ENCODE measurements around the gene UCN2.

Gene UCN2

DNA sequence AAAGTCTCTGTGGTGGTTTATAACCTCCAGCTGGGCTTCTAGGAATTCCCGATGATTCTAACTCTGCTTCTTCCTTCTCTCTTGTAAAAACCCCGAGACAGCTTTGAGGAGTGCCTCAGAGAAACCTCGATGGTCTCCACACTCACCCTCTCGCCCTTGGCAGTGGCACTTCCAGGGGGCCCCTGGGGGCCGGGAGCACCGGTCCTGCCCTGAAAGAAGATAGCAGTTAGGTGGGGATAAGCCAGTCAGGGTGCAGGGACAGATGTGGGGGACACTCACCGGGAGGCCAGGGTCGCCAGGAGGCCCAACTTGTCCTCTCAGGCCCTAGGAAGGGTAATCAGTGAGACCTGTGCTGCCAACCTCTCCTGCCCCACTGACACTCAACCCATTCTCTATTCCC is 21.8 kb upstream of the UCN2 start:
- no peak overlapping the region for H3K4me3 ChIP-seq (ENCODE audit: low read length)
- no peak for DNase-seq (ENCODE audit: low read depth)
- H3K4me1 ChIP-seq (ENCODE audit: control insufficient read depth, insufficient read depth, low read length): no peaks in the 10 kb centered on the region
- H3K27me3 ChIP-seq (replicated peaks; ENCODE audit: control insufficient read depth, insufficient read depth, low read length): no peaks in the 10 kb centered on the region
- peaks cover 6% of the 10 kb centered on the region for H3K36me3 ChIP-seq (ENCODE audit: control insufficient read depth, insufficient read depth, low read length, severe bottlenecking)
- no peaks in the 10 kb centered on the region for H3K9me3 ChIP-seq (ENCODE audit: control insufficient read depth, low read length)
- H3K9ac ChIP-seq (ENCODE audit: low read length): no peak overlapping the region

DNA sequence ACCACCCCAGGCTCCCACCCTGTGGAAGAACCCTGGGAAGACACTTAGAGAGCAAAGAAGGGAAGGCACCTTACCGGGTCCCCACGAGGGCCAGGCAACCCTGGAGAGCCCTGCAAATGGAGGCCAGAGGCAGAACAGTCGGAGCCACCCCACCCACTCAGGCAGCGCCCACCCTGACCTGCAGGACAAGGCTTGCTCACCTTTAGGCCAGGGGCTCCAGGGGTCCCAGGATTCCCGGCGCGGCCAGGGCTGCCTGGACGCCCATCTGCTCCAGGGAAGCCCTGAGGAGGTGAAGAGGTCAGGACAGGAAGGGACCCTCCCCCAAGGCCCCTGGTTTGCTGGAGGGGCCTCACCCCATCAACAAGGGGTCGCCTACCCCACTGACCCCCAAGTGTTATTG is 21.3 kb upstream of the UCN2 start:
- no peak overlapping the region for H3K4me3 ChIP-seq (ENCODE audit: low read length)
- no peaks in the 10 kb centered on the region for H3K9me3 ChIP-seq (ENCODE audit: control insufficient read depth, low read length)

DNA sequence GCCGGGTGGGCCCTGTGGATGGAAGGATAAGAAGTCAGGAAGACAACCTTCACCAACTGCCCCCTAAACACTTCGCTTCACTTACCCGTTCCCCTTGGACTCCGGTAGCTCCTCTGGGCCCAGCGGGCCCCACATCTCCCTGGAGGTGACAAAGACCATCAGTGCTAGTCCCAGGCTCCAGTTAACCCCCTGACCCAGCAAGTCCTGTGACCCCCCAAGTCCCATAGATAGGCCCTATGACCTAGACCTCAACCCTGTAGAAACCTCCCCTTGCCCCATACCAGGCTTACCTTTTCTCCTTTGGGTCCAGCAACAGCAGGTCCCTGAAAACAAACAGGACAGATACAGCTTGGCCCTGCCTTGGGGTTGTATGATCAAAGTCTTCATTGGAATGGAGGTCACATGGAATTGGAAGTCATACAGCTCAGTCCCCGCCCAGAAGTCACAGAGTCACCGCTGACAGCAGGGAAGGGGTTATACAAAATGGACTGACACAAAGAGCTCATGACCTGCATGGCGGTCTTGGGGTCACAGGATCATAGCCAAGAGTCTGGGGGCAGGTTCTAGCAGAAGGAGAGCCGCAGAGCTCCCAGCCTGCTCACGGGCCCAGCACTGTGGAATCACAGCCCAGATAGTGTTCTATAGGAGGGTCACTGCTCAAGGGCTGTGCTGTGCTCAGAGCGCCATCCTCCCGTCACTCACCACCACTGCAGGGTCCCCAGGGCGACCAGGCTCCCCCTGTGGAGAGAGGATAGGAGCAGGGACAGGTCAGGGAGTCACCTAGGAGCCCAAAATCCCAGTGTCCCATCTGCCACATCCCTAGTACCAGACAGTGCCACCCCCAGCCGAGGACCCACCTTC is 18.3 kb upstream of the UCN2 start:
- DNase-seq (ENCODE audit: low read depth): no peak
- H3K4me1 ChIP-seq (ENCODE audit: control insufficient read depth, insufficient read depth, low read length): no peaks in the 10 kb centered on the region
- no peak overlapping the region for H3K4me3 ChIP-seq (ENCODE audit: low read length)
- H3K9ac ChIP-seq (ENCODE audit: low read length): no peak overlapping the region
- H3K9me3 ChIP-seq (ENCODE audit: control insufficient read depth, low read length): no peaks in the 10 kb centered on the region
- peaks cover 6% of the 10 kb centered on the region for H3K36me3 ChIP-seq (ENCODE audit: control insufficient read depth, insufficient read depth, low read length, severe bottlenecking)
- no peaks in the 10 kb centered on the region for H3K27me3 ChIP-seq (replicated peaks; ENCODE audit: control insufficient read depth, insufficient read depth, low read length)

More for the DNA sequence above, 21.3 kb upstream of the UCN2 start:
- DNase-seq (ENCODE audit: low read depth): no peak
- no peaks in the 10 kb centered on the region for H3K27me3 ChIP-seq (replicated peaks; ENCODE audit: control insufficient read depth, insufficient read depth, low read length)
- H3K4me1 ChIP-seq (ENCODE audit: control insufficient read depth, insufficient read depth, low read length): no peaks in the 10 kb centered on the region
- H3K9ac ChIP-seq (ENCODE audit: low read length): no peak overlapping the region
- peaks cover 6% of the 10 kb centered on the region for H3K36me3 ChIP-seq (ENCODE audit: control insufficient read depth, insufficient read depth, low read length, severe bottlenecking)

- no peaks in the 10 kb centered on the region for H3K27me3 ChIP-seq (replicated peaks; ENCODE audit: control insufficient read depth, insufficient read depth, low read length)
Observed at GRCh38 chr3:48576647-48577046, 13.1 kb upstream of the UCN2 start.

DNA sequence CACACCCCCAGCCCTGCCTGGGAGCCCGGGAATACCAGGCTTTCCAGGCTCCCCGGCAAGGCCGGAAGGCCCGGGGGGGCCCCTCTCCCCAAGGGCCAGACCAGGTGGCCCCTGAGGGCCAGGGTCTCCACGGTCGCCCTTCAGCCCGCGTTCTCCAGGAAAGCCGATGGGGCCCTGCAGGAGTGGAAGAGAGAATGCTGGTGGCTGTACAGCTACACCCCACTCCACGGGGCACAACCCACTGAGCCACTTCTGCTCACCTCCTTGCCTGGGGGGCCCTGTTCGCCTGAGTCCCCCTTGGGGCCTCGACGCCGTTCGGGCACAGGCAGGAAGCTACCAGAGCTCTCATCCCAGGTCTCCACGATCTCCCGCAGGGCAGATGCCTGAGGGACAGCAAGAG is 11.8 kb upstream of the UCN2 start:
- H3K9ac ChIP-seq (ENCODE audit: low read length): no peak overlapping the region
- no peaks in the 10 kb centered on the region for H3K36me3 ChIP-seq (ENCODE audit: control insufficient read depth, insufficient read depth, low read length, severe bottlenecking)
- no peaks in the 10 kb centered on the region for H3K4me1 ChIP-seq (ENCODE audit: control insufficient read depth, insufficient read depth, low read length)
- H3K27me3 ChIP-seq (replicated peaks; ENCODE audit: control insufficient read depth, insufficient read depth, low read length): no peaks in the 10 kb centered on the region
- DNase-seq (ENCODE audit: low read depth): no peak
- H3K4me3 ChIP-seq (ENCODE audit: low read length): no peak overlapping the region
- H3K9me3 ChIP-seq (ENCODE audit: control insufficient read depth, low read length): no peaks in the 10 kb centered on the region

More at GRCh38 chr3:48576647-48577046, 13.1 kb upstream of the UCN2 start:
- DNase-seq (ENCODE audit: low read depth): no peak
- no peak overlapping the region for H3K9ac ChIP-seq (ENCODE audit: low read length)
- no peaks in the 10 kb centered on the region for H3K4me1 ChIP-seq (ENCODE audit: control insufficient read depth, insufficient read depth, low read length)
- H3K4me3 ChIP-seq (ENCODE audit: low read length): no peak overlapping the region
- H3K36me3 ChIP-seq (ENCODE audit: control insufficient read depth, insufficient read depth, low read length, severe bottlenecking): no peaks in the 10 kb centered on the region
- H3K9me3 ChIP-seq (ENCODE audit: control insufficient read depth, low read length): no peaks in the 10 kb centered on the region

GRCh38 chr3:48573973-48574585 is 10.5 kb upstream of the UCN2 start:
- no peaks in the 10 kb centered on the region for H3K4me1 ChIP-seq (ENCODE audit: control insufficient read depth, insufficient read depth, low read length)
- H3K9me3 ChIP-seq (ENCODE audit: control insufficient read depth, low read length): no peaks in the 10 kb centered on the region
- H3K4me3 ChIP-seq (ENCODE audit: low read length): no peak overlapping the region
- no peak overlapping the region for H3K9ac ChIP-seq (ENCODE audit: low read length)
- no peaks in the 10 kb centered on the region for H3K27me3 ChIP-seq (replicated peaks; ENCODE audit: control insufficient read depth, insufficient read depth, low read length)
- no peak for DNase-seq (ENCODE audit: low read depth)
- no peaks in the 10 kb centered on the region for H3K36me3 ChIP-seq (ENCODE audit: control insufficient read depth, insufficient read depth, low read length, severe bottlenecking)

- no peak for DNase-seq (ENCODE audit: low read depth)
Observed at GRCh38 chr3:48572517-48572916, 8.9 kb upstream of the UCN2 start.

DNA sequence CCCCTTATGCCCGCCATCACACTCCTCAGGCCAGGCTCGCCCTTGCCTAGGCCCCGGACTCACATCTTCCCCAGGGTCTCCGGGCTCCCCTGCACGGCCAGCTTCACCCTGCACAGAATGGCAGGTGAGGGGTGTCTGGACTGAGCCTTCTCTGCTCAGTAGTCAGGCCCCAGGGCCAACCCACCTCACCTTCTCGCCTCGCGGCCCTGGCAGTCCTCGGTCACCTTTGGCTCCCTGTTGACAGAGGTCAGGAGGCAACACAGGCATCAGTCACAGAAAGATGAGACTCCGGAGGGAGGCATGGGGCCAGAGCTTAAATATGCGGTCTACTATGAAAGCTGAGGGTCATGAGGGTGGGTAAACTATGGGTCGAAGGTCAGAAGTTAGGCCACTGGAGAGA is 8.4 kb upstream of the UCN2 start:
- Histone ChIP-seq H3K9ac (ENCODE audit: low read length) (no peak overlapping the region), H3K27me3 (replicated peaks; ENCODE audit: control insufficient read depth, insufficient read depth, low read length) (no peaks in the 10 kb centered on the region), H3K9me3 (ENCODE audit: control insufficient read depth, low read length) (no peaks in the 10 kb centered on the region), H3K36me3 (ENCODE audit: control insufficient read depth, insufficient read depth, low read length, severe bottlenecking) (no peaks in the 10 kb centered on the region), H3K4me1 (ENCODE audit: control insufficient read depth, insufficient read depth, low read length) (no peaks in the 10 kb centered on the region), H3K4me3 (ENCODE audit: low read length) (no peak overlapping the region)
- no peak for DNase-seq (ENCODE audit: low read depth)

More at GRCh38 chr3:48572517-48572916, 8.9 kb upstream of the UCN2 start:
- H3K4me3 ChIP-seq (ENCODE audit: low read length): no peak overlapping the region
- H3K36me3 ChIP-seq (ENCODE audit: control insufficient read depth, insufficient read depth, low read length, severe bottlenecking): no peaks in the 10 kb centered on the region
- no peaks in the 10 kb centered on the region for H3K4me1 ChIP-seq (ENCODE audit: control insufficient read depth, insufficient read depth, low read length)
- no peaks in the 10 kb centered on the region for H3K9me3 ChIP-seq (ENCODE audit: control insufficient read depth, low read length)
- no peaks in the 10 kb centered on the region for H3K27me3 ChIP-seq (replicated peaks; ENCODE audit: control insufficient read depth, insufficient read depth, low read length)
- no peak overlapping the region for H3K9ac ChIP-seq (ENCODE audit: low read length)

DNA sequence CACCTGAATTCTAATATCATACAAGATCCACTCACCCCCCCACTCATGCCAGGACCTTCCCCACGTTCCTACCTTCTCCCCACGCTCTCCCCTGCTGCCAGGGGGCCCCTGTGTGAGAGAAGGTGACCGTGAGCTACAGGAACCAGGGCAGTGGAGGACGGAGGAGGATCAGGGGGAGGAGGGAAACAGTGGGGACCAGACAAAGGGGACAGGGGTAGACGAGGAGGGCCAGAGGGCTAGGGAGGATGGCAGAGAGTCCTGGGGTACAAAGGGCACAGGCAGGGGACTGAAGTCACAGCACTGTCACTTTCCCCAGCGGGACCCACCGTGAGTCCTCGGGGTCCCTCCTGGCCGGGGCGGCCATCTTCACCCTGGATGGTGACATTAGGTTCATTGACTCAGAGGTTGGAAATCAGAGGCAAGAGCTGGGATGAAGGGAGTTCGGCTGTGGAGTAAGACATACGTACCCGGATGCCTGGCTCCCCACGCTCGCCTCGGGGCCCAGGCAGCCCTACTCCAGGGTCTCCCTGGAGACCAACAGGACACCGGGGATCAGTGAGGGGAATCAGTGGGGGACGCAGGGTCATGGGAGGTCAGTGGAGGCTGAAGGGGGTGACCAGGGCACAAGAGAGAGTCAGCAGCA is 6.3 kb upstream of the UCN2 start:
- Histone ChIP-seq H3K9me3 (ENCODE audit: control insufficient read depth, low read length) (no peaks in the 10 kb centered on the region), H3K4me3 (ENCODE audit: low read length) (no peak overlapping the region), H3K4me1 (ENCODE audit: control insufficient read depth, insufficient read depth, low read length) (peaks cover 4% of the 10 kb centered on the region), H3K27me3 (replicated peaks; ENCODE audit: control insufficient read depth, insufficient read depth, low read length) (no peaks in the 10 kb centered on the region), H3K9ac (ENCODE audit: low read length) (no peak overlapping the region), H3K36me3 (ENCODE audit: control insufficient read depth, insufficient read depth, low read length, severe bottlenecking) (no peaks in the 10 kb centered on the region)
- no peak for DNase-seq (ENCODE audit: low read depth)

- no peaks in the 10 kb centered on the region for H3K9me3 ChIP-seq (ENCODE audit: control insufficient read depth, low read length)
- no peak overlapping the region for H3K9ac ChIP-seq (ENCODE audit: low read length)
- H3K4me3 ChIP-seq (ENCODE audit: low read length): no peak overlapping the region
- no peaks in the 10 kb centered on the region for H3K27me3 ChIP-seq (replicated peaks; ENCODE audit: control insufficient read depth, insufficient read depth, low read length)
- DNase-seq (ENCODE audit: low read depth): no peak
- no peaks in the 10 kb centered on the region for H3K36me3 ChIP-seq (ENCODE audit: control insufficient read depth, insufficient read depth, low read length, severe bottlenecking)
- H3K4me1 ChIP-seq (ENCODE audit: control insufficient read depth, insufficient read depth, low read length): peaks cover 4% of the 10 kb centered on the region
Observed at GRCh38 chr3:48569400-48569799, 5.8 kb upstream of the UCN2 start.

DNA sequence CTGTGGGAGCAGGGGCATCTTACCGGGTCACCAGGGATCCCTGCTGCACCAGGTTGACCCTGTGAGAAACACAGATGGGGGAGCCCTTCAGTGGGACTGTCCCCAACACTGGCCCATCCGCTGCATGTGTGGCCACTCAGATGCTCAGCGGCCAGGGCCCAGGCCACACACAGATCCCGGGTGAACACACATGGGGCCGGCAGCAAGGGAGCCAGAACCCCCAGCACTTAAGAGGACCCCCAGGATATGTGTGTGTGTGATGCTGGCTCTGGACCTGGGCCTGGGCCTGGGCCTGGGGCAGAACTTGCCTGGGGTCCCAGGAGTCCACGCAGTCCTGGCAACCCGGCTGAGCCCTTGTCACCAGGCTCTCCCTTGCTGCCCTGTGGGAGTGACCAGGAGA is 4.9 kb upstream of the UCN2 start:
- no peak overlapping the region for H3K9ac ChIP-seq (ENCODE audit: low read length)
- no peaks in the 10 kb centered on the region for H3K9me3 ChIP-seq (ENCODE audit: control insufficient read depth, low read length)
- peaks cover 9% of the 10 kb centered on the region for H3K4me1 ChIP-seq (ENCODE audit: control insufficient read depth, insufficient read depth, low read length)
- no peak overlapping the region for H3K4me3 ChIP-seq (ENCODE audit: low read length)
- no peaks in the 10 kb centered on the region for H3K27me3 ChIP-seq (replicated peaks; ENCODE audit: control insufficient read depth, insufficient read depth, low read length)
- no peak for DNase-seq (ENCODE audit: low read depth)
- no peaks in the 10 kb centered on the region for H3K36me3 ChIP-seq (ENCODE audit: control insufficient read depth, insufficient read depth, low read length, severe bottlenecking)

Data from adipocyte (in vitro differentiated cells).